ENCODE measurements around the gene RAD51D. TPM values are rescaled to one million over a fixed set of nuclear protein-coding genes. Genes with fewer than 3 reads are reported as not detected.

RAD51D gene
- total and polyA plus RNA-seq, 2 donors (not counting 3 experiments of a cell fraction or from before 2014, with no cell fraction given): 15.5 to 27.9 TPM

DNA sequence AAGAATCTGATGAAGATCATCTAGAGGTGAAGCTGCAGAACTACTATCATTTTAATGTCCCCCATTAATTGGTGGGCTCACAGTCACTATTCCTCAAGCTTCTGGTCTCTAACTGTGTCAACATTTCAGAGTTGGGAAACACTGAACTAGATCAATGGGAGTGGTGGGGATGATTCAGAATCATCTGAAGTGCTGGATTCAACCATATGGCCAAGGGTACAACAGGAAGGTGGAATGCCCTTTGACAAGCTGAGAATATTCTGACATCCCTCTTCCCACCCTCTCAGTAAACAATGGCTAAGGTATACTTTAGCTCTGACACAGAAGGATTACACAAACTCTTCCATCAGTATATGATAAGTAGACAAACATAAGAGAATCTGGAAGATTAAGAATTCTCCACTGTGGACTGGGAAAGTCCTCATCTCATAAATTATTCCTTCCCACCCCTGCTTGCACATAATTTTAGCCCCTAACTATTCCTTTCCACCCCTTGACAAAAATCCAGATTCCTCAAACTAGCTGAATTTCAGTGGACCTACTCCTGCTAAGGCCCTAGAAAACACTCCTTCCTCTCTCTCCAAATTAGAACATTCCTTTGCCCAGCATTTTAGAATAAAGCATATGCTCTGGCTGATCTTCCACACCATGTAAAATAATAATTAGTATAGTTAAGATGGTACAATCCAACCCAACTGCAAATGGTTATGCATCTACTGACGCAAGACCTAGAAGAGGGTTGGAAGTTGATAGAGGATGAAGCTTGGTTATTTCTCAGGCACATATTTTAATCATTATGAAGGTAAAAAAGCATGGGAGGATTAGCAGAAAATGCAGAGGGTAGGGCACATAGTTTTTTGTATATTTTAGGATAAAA lies 39.9 kb downstream of the RAD51D start:
- no peak overlapping the region for H3K27ac ChIP-seq (ENCODE audit: insufficient read depth, low read depth, low read length)
- H3K9me1 ChIP-seq (replicated peaks; ENCODE audit: control insufficient read depth, extremely low read depth, insufficient read depth, low read length): no peaks in the 10 kb centered on the region
- intact Hi-C loops (cut with micrococcal nuclease) (no loop called here), dilution Hi-C loops (cut with MboI; ENCODE audit: extremely low pct_ligation_motif_present, low sequenced_read_pairs) (no loop called here)
- H4K20me1 ChIP-seq (replicated peaks; ENCODE audit: control insufficient read depth, extremely low read depth, insufficient read depth, low read length): no peaks in the 10 kb centered on the region
- CTCF ChIA-PET: no interaction called here
- H3K9me3 ChIP-seq (replicated peaks; ENCODE audit: control insufficient read depth, insufficient read depth, low read length): no peaks in the 10 kb centered on the region
- TF ChIP-seq GATA2 (IDR thresholded peaks at IDR 0.05; ENCODE audit: insufficient read depth, insufficient read length, low read depth, low read length): no peak
- no peak for TF ChIP-seq POLR2A (IDR thresholded peaks at IDR 0.05; ENCODE audit: low read depth, low read length)
- TF ChIP-seq JUN (IDR thresholded peaks at IDR 0.05; ENCODE audit: borderline replicate concordance, insufficient read depth, insufficient read length, low read depth): no peak
- H3K36me3 ChIP-seq (ENCODE audit: control insufficient read depth in 2 of 2, extremely low read depth in 1 of 2, insufficient read depth in 2 of 2, low read length in 2 of 2): no peaks in the 10 kb centered on the region
- H3K4me1 ChIP-seq (ENCODE audit: control insufficient read depth, extremely low read depth, insufficient read depth, low read length): peaks cover 19% of the 10 kb centered on the region
- no peak overlapping the region for H3K4me2 ChIP-seq (ENCODE audit: insufficient read depth, low read length)
- no peak overlapping the region for H3K9ac ChIP-seq (replicated peaks; ENCODE audit: extremely low read depth, insufficient read depth, low read length)
- peaks cover 30% of the 10 kb centered on the region for H3K79me2 ChIP-seq (ENCODE audit: control insufficient read depth, insufficient read depth, low read length)
- FAIRE-seq (no peak), DNase-seq (ENCODE audit: low read depth, low spot score) (no peak)
- POLR2A ChIA-PET: interaction anchor here (0.7 kb wide), 1 partner anchor 57 kb away, joined by 3 read pairs; no protein-coding TSS in a partner anchor
- no peak overlapping the region for H3K4me3 ChIP-seq (replicated peaks in 1 of 3; ENCODE audit: insufficient read depth in 1 of 3, low read depth in 1 of 3, low read length in 3 of 3)
- no peak overlapping the region for H2AFZ ChIP-seq (ENCODE audit: low read depth, low read length)
- BruUV-seq (replicated peaks): no TSS peak
- H3K27me3 ChIP-seq (ENCODE audit: control insufficient read depth in 2 of 2, insufficient read depth in 2 of 2, low read length in 2 of 2): no peaks in the 10 kb centered on the region

DNA sequence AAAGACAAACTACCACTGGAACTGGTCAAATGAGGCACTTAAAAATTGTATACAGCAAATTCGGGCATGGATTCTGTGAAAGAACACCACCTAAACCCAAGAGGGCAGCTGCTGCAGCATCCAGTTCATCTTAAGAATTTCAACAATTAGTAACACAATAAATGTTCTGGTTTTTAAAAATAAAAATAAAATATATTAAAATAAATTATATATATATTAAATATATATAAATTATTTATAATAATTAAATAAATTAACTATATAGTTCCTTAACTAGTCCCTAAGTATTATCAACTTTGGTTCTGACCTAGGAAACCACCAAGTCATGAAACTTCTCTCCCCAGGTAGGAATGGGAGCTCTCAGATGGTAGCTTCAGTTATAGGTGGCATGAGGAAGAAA lies 42.8 kb downstream of the RAD51D start:
- peaks cover 5% of the 10 kb centered on the region for H3K4me1 ChIP-seq (ENCODE audit: control insufficient read depth, extremely low read depth, insufficient read depth, low read length)
- H3K9me3 ChIP-seq (replicated peaks; ENCODE audit: control insufficient read depth, insufficient read depth, low read length): no peaks in the 10 kb centered on the region
- ChIA-PET CTCF (interaction anchor here (1.0 to 1.6 kb wide), 2 partner anchors 10 to 13 kb away, joined by 4 read pairs; no protein-coding TSS in a partner anchor), POLR2A (no interaction called here)
- no peak overlapping the region for H2AFZ ChIP-seq (ENCODE audit: low read depth, low read length)
- no peaks in the 10 kb centered on the region for H4K20me1 ChIP-seq (replicated peaks; ENCODE audit: control insufficient read depth, extremely low read depth, insufficient read depth, low read length)
- FAIRE-seq (no peak), DNase-seq (ENCODE audit: low read depth, low spot score) (no peak)
- intact Hi-C loops (cut with micrococcal nuclease): no loop called here
- no peak overlapping the region for H3K9ac ChIP-seq (replicated peaks; ENCODE audit: extremely low read depth, insufficient read depth, low read length)
- H3K27ac ChIP-seq (ENCODE audit: insufficient read depth, low read depth, low read length): no peak overlapping the region
- H3K9me1 ChIP-seq (replicated peaks; ENCODE audit: control insufficient read depth, extremely low read depth, insufficient read depth, low read length): no peaks in the 10 kb centered on the region
- no peak overlapping the region for H3K4me2 ChIP-seq (ENCODE audit: insufficient read depth, low read length)
- peaks cover 27% of the 10 kb centered on the region for H3K79me2 ChIP-seq (ENCODE audit: control insufficient read depth, insufficient read depth, low read length)
- H3K36me3 ChIP-seq (ENCODE audit: control insufficient read depth in 2 of 2, extremely low read depth in 1 of 2, insufficient read depth in 2 of 2, low read length in 2 of 2): no peaks in the 10 kb centered on the region
- no TSS peak for BruUV-seq (replicated peaks)
- no peak for TF ChIP-seq MAX (IDR thresholded peaks at IDR 0.05; ENCODE audit: insufficient read depth, insufficient read length)
- no peak for TF ChIP-seq EZH2 (IDR thresholded peaks at IDR 0.05; ENCODE audit: borderline replicate concordance, low read depth, low read length, severe bottlenecking)
- TF ChIP-seq FOS (IDR thresholded peaks at IDR 0.05; ENCODE audit: borderline replicate concordance, insufficient read depth, low read length): no peak
- no peak for TF ChIP-seq CTCF (IDR thresholded peaks at IDR 0.05; ENCODE audit: extremely low read depth in 1 of 2, insufficient read depth in 1 of 2, low read depth in 1 of 2, low read length in 2 of 2)
- TF ChIP-seq MYC (IDR thresholded peaks at IDR 0.05; ENCODE audit: low read depth, low read length): no peak
- no peak for TF ChIP-seq JUN (IDR thresholded peaks at IDR 0.05; ENCODE audit: borderline replicate concordance, insufficient read depth, insufficient read length, low read depth)
- TF ChIP-seq GATA2 (IDR thresholded peaks at IDR 0.05; ENCODE audit: insufficient read depth, insufficient read length, low read depth, low read length): no peak
- TF ChIP-seq POLR2A (IDR thresholded peaks at IDR 0.05; ENCODE audit: low read depth, low read length): no peak
- TF ChIP-seq POLR2AphosphoS5 (IDR thresholded peaks at IDR 0.05; ENCODE audit: insufficient read depth, low read depth, low read length): no peak
- H3K4me3 ChIP-seq (replicated peaks in 1 of 3; ENCODE audit: insufficient read depth in 1 of 3, low read depth in 1 of 3, low read length in 3 of 3): no peak overlapping the region
- dilution Hi-C loops (cut with MboI; ENCODE audit: extremely low pct_ligation_motif_present, low sequenced_read_pairs): no loop called here
- H3K27me3 ChIP-seq (ENCODE audit: control insufficient read depth in 2 of 2, insufficient read depth in 2 of 2, low read length in 2 of 2): no peaks in the 10 kb centered on the region

All from endothelial cell of umbilical vein (primary cell).